GM19467 (cell line): ENCODE results near the gene CEP164.
"Not testable (repeated sequence)": the region's sequence is repeated elsewhere in the genome, so short reads cannot be mapped to it uniquely, and the experiment has no call there.

ENCODE experiments used
- ATAC-seq: cut with Tn5 transposase; IDR thresholded peaks from one replicate; pipeline ENCODE4 v1.9.1; 2021; ENCODE audit warnings: mild to moderate bottlenecking, moderate library complexity; ENCODE audit not compliant: unreplicated experiment

Gene CEP164

DNA sequence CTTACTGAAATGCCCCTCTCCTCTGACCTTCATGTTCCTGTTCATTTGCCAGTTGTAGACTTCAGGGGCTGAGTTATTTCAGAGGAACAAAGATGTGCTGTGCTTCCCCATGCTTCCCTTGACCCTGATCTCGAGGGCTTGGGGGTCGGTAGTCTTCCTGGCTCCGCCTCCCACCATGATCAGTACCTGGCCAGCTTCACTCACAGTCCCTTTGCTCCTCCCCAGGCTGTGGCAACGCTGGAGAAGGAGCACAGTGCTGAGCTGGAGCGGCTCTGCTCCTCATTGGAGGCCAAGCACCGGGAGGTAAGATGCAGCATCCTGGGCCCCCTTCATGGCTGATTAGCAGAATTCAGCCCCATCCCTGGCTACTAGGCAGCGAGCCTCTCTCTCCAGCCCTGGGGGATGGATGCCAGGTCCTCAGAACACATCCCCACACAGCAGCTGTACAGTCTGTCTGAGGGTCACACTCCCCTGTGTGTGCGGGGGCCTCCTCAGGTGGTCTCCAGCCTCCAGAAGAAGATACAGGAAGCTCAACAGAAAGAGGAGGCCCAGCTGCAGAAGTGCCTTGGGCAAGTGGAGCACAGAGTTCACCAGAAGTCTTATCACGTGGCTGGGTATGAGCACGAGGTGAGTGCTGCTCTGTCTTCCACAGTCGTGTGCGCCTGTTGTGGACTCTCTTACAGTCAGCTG is 64.5 kb downstream of the CEP164 start:
- ATAC-seq, result no peak

DNA sequence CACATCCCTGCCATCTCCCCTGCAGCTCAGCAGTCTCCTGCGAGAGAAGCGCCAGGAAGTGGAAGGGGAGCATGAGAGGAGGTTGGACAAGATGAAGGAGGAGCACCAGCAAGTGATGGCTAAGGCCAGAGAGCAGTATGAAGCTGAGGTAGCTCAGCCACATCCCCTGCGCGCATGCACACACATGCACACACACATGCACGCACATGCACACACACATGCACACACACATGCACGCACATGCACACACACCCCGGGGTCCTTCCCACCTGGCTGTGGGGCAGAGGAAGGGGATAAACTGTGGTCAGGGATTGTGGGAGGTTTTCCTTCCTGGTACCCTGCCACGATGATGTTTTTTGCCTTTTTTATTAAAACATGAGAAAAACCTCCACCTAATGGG is 65.3 kb downstream of the CEP164 start:
- no peak for ATAC-seq

DNA sequence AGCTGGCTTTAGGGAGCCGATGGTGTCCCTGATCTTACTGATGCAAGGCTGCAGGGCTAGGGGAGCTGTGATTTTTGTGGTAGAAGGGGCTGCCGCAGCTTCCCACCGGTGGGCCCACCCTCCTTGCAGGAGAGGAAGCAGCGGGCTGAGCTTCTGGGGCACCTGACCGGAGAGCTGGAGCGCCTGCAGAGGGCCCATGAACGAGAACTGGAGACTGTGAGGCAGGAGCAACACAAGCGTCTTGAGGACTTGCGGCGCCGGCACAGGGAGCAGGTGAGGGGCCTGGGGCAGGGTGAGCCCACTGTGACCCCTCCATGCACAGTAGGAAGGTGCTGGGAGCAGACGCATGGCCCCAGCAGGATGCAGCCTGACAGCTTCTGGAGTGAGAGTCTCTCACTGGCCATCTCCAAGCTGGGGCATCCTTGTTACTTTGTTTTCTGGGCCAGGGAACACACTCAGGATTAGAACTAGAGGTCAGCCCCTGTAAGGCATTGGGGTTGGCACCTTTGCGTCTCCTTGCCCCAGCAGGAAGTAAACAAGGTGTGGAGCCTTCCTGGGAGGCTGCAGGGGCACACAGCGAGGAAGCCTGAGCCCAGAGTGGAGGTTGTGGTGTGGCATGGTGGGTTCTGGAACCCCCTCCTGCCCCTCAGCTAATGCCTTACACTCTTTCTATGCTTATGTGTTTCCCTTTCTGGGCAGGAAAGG is 66.7 kb downstream of the CEP164 start:
- ATAC-seq, result no peak

DNA sequence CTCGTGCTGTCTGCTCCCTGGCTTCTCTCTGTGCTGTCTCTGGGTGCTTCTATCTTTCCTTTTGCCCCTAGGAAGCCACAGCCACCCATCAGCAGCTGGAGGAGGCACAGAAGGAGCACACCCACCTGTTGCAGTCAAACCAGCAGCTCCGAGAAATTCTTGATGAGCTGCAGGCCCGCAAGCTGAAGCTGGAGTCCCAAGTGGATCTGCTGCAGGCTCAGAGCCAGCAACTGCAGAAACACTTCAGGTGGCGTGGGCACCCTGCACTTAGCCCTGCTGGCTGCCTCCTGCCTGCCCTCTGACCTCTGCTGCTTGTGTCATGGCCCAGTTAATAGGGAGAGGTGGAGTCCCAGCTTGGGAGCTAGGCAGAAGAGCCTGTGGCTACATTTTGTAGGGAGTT is 67.8 kb downstream of the CEP164 start:
- no peak for ATAC-seq

DNA sequence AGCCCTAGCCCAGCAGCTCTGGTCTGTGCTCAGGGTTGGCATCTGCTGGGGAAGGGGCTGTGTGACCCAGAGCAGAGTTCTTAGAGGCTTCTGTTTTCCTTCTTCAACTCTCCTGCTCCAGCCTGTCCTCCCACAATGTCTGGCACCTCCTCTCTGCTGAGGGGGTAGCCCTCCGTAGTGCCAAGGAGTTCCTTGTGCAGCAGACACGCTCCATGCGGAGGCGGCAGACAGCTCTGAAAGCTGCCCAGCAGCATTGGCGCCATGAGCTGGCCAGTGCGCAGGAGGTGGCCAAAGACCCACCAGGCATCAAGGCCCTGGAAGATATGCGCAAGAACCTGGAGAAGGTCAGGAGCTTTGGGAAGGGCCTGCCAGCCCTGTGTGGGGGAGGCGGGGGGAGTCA is 69.3 kb downstream of the CEP164 start:
- ATAC-seq, result no peak

DNA sequence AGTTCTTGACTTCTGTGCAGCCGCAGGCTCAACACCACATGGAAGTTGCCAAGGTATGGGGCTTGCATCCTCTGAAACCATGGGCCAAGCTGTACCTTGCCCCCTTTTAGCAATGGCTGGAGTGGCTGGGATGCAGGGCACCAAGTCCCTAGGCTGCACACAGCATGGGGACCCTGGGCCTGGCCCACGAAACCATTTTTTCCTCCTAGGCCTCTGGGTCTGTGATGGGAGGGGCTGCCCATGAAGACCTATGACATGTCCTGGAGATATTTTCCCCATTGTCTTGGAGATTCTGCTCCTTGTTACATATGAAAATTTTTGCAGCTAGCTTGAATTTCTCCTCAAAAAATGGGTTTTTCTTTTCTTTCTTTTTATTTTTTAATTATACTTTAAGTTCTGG is 71.0 kb downstream of the CEP164 start:
- not testable (repeated sequence) for ATAC-seq

DNA sequence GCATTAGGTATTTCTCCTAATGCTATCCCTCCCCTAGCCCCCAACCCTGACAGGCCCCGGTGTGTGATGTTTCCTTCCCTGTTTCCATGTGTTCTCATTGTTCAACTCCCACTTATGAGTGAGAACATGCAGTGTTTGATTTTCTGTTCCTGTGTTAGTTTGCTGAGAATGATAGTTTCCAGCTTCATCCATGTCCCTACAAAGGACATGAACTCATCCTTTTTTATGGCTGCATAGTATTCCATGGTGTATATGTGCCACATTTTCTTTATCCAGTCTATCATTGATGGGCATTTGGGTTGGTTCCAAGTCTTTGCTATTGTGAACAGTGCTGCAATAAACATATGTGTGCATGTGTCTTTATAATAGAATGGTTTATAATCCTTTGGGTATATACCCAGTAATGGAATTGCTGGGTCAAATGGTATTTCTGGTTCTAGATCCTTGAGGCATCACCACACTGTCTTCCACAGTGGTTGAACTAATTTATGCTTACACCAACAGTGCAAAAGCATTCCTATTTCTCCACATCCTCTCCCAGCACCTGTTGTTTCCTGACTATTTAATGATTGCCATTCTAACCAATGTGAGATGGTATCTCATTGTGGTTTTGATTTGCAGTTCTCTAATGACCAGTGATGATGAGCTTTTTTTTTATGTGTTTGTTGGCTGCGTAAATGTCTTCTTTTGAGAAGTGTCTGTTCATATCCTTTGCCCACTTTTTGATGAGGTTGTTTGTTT is 71.6 kb downstream of the CEP164 start:
- not testable (repeated sequence) for ATAC-seq

DNA sequence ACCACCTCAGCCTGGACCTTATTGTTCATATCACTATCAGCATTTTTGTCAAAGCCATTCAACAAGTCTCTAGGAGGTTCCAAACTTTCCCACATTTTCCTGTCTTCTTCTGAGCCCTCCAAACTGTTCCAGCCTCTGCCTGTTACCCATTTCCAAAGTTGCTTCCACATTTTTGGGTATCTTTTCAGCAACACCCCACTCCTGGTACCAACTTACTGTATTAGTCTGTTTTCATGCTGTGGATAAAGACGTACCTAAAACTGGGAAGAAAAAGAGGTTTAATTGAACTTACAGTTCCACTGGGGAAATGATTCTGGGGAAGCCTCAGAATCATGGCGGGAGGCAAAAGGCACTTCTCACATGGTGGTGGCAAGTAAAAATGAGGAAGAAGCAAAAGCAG is 78.2 kb downstream of the CEP164 start:
- ATAC-seq, result not testable (repeated sequence)

DNA sequence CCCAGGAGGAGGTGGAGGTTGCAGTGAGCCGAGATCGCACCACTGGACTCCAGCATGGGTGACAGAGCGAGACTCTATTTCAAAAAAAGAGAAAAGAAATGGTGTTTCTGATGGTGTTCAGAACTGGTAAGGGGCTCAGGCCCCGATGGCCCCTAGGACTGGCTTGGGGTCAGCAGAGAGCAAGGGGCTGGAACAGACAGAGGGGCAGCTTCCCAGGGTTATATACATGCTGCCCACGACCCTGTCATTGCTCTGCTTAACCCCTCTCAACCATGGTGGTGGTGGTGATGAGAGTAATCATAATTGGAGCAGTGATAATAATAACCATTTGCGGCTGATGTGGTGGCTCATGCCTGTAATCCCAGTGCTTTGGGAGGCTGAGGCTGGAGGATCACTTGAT is 79.4 kb downstream of the CEP164 start:
- no peak for ATAC-seq

DNA sequence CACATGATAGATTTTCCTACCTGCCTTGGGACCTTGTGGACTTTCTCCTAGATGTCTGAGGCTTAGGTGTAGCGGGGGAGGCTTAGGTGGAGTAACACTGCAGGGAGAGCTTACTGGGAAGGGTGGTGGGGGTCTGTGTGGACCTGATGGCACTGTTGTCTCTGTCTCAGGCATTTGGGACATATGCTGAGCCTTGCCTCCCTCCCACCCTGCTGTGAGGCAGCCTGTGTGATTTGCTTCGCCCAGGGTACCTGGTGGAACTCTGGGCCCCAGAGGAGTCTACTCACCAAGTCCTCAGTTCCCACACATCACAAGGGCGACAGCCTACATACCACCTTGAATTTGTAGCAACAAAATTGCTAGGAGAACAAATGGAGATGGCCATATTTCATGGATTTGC is 80.7 kb downstream of the CEP164 start:
- no peak for ATAC-seq

DNA sequence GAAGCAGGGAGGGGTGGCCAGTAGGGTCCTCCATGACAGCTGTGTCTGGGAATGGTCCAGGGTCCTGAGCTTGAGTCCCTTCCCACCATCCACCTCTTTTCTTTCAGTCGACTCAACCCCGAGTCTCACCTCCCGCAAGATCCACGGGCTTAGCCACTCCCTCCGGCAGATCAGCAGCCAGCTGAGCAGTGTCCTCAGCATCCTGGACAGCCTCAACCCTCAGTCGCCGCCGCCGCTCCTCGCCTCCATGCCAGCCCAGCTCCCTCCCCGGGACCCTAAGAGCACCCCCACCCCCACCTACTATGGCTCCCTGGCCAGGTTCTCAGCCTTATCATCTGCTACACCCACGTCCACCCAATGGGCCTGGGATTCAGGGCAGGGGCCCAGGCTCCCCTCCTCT is 81.9 kb downstream of the CEP164 start:
- no peak for ATAC-seq

DNA sequence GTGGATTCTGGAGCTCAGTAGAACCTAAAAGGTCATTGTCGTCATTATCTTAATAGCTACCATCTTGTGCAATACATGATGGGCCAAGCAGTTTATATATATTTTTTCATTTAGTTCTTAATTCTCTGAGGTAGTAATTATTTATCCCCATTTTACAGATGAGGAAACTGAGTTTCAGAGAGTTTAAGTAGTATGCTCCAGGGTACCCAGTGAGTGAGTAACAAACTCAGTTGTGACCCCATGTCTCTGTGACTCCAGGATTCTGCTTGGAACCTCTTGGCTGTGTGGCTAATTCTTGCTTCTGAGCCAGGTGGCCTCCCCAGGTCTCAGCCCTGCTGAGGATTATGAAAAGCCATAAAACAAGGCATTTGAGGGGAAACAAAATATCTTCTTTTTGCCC is 82.6 kb downstream of the CEP164 start:
- ATAC-seq, result no peak

DNA sequence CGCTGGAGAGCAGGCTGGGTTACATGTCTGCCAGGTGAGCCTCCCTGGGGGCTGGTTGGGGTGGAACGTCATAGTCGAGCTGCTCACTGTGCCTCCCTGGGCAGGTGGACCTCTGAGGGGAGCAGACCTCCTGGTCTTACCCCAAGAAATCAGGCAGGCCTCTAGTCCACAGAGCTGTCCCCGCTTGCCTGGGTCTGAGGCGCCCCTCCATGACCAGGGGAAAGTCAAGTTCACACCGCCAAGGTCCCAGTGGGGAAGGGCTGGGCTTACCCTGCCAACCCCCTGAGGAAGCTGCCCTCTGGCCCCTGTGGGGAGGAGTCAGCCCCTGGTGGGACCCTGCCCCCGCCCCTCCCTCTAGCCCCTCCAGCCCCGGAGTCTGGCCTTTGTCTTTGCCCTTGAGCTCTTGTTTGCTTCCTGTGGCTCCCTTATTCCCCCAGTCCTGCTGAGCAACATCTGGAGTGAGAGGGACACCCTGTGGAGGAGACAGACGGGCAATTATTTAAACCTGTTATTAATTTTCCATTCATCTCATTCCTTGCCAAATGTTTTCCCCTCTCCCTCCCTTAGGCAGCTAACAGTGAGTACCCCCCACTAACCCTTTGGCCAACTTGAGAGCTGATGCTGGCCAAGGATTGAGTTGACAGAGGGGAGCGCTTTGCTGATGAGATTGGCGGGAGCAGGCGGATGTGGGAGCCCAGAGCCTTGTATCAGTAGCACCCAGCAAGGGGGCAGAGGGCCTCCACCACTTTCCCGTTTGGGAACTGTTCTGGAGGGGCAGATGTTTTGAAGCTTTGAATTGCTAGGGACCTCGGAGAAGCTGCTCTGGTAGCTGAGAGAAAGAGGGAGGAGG is 83.4 kb downstream of the CEP164 start:
- ATAC-seq, result no peak

DNA sequence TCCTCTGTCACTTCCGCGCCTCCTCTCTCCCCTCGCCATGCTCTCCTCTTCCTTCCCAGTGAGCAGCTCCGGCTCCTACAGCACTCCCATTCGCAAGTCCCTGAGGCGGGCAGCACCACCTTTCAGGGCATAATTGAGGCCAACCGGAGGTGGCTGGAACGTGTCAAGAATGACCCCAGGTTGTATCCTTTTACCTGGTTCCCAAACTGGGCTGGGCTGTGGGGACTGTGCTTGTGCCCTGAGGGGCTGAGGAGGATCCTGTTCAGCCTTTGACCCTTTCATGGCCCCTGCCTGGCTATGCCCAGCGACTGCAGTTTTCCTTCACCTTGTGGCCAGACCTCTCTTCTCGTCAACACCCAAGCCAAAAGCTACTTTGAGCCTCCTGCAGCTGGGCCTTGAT is 84.1 kb downstream of the CEP164 start:
- ATAC-seq, result no peak

DNA sequence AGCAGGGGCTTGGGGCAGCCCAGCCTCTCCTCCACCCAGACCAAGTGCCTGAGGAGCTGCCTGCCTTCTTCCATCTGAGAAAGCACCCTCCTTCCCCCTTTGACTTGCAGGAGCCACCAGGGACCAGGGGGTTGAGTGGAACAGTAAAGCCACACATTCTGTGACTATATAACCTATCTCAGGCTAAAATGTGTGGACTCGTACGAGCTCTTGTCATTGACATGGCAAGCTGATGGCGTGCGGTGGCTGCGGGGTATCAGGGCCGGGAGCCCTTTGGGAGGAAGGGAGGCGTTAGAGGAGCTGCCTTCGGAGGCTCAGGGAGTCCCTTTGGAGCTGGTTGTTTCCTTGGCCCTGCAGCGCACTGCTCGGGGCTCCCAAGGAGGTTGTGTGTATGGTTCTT is 84.5 kb downstream of the CEP164 start:
- no peak for ATAC-seq

DNA sequence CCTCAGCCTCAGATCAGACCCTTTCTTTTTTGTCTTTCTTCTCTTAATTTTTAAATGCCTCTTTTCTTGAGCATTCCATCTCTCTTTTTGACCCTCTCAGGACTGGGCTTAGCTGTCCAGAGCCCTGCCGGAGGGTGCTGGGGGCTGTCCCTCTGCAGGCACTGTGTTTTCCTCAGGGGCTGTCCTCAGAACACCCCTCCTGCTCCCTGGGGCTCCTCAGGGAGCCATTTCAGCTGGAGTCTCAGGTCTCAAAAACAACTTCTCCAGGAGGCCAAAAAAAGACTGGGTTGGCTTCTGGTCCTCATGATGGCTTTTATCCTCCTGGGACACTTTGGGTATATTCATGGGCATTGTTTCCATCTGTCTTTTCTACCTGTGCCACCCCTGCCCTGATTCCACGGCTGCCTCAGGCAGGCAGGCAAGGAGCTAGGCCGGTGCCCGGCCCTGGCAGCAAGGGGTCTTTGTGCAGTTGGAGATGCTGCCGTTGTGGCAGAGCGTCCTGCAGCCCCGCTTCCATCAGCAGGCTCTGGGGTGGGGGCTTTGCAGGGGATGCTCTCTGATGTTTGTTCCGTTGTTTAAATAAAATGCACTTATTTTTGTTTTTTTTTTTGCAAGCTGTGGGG is 85.1 kb downstream of the CEP164 start:
- no peak for ATAC-seq

DNA sequence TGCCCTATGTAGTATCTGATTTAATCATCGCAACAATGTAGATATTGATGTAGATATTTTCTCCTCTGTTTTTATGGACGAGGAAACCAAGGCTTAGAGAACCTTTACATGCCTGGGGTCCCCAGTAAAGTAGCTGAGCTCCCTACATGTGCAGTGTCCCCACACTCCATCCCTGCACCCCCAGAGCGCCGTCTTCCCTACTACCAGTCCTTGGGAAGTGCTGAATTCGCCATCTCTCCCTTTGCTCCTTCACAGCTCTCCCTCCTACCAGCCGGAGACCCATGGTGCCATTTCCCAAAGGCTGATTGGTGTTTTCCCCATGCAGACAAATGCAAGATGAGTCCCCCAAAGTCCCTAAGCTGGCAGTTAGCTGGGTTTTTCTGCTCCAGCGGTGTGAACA is 86.0 kb downstream of the CEP164 start:
- ATAC-seq, result no peak

DNA sequence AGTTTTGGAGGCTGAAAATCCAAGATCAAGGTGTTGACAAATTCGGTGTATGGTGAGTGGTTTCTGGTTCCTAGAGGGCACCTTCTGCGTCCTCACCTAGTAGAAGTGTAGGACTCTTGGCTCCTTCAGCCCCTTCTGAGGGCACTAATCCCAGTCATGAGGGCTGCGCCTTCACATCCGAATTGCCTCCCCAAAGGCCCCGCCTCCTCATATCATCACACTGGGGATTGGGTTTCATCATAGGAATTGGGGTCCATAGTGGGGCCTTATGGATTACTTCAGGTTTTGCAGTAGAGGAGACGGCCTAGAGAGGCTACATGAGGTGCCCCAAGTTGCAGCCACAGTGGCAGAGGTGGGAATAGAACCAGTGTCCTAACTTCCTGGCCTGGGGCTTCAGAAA is 87.1 kb downstream of the CEP164 start:
- ATAC-seq, result no peak

DNA sequence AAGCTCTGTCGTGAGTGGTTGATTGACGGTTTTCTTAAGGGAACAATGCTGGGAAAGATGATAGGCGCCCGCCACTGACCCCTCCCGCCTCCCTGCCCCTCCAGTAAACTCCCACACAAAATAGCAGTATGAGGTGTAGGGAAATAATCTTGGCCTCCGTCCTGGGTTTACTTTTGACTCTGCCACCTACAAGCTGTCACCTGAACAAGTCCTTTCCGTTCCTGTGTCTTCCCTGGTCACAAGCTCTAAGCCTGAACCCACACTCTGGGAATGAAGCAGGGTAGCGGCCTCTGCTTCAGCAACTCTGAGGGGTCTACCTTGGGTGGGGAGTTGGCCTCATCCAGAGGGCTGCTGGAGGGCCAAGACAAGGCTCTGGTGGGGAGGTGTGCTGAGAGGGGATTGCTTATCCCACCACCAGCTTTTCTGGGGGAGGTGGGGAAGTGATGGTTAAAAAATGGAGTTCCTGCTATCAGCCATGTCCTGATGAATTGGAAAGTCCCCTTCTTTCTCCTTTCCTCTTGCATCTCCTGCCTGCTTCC is 87.8 kb downstream of the CEP164 start:
- ATAC-seq, result no peak

DNA sequence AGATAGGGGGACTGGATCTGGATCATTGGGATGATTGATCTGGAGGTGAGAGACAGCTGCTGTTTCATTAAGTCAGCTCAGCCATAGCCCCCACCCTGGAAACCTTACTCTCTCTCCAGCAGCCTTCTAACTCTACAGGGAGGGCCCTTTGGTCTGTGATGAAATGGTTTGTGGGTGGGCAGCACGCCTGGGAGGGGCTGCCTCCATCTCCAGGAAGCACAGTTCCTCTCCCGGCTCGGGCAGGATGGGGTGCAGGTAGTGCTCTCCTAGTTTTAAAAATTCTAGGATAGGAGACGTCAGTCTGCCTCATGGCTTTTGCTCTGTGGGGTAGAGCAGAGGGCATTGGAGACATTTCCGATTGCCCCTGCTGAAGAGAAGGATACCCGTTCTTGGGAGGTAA is 89.7 kb downstream of the CEP164 start:
- ATAC-seq, result no peak
